ENCODE measurements around the gene NRXN2. TPM values are rescaled to one million over a fixed set of nuclear protein-coding genes. Genes with fewer than 3 reads are reported as not detected.

NRXN2 gene
- total RNA-seq, 1 donor from 2014 or later: 0.98 TPM

GRCh38 chr11:64723907-64724862 lies 1.2 kb upstream of the NRXN2 start:
- no peak for ATAC-seq
- no peak for DNase-seq (ENCODE audit: low spot score)

DNA sequence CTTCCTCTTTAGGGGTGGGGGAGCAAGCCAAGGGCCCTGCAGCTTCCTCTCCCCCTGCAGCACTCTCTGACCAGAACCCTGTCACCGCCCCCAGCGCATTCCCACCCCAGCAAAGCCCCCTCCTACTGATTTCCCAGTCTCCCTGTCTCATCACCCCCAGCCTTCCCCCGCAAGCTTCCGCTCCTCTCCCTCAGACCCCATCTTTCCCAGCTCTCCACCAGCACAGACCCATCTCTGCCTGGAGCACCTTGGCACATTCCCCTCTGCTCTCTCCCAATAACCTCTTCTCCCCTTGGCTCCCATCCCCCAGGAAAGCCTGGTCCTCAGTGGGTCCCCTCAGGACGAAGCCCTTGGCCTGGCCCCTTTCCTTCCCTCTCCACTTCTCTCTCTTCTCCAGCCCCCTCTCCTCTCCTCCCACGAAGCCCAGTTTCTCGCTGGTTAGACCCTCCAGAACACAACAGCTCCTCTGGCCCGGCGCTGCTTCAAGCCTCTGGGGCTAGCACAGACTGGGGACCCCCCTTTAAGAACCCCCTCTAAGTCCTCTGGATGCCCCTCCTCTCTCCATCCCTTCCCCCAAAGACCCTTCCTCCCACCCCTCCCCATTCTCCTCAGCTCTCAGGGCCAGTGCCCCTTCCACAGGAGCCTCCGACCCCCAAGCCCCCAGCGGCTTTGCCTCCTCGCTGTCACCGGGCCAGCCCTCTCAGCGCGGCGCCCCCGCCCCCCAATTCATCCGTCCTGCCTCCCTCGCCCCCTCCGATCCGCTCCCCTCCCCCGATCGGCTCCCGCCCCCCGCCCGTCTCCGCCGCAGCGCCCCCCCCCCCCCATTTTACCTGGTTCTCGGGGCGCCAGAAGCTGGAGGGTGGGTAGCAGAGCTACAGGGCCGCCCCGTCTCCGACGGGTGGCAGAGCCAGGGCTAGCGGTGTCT lies 594 bp downstream of the NRXN2 start:
- no peak for ATAC-seq
- DNase-seq (ENCODE audit: low spot score): no peak

DNA sequence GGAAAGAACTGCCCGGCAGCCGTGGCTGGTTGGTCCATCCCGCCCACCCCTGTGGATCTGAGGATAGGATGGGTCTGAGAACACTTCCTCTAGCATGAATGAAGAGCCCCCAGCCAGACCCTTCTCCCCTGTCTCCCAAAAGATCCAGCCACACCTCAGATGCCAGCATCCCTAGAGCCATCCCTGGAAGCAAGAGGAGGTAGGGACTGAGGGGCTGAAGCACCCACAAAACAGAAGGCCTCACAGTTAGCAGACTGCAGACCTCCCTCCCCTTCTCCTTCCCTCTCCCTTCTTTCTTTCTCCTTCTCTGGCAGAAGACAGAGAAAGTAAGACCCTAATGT lies 1.7 kb downstream of the NRXN2 start:
- no peak for ATAC-seq
- no peak for DNase-seq (ENCODE audit: low spot score)

- ATAC-seq (no peak), DNase-seq (ENCODE audit: low spot score) (no peak)
These were observed 2.2 kb downstream of the NRXN2 start for GRCh38 chr11:64720640-64721358.

DNA sequence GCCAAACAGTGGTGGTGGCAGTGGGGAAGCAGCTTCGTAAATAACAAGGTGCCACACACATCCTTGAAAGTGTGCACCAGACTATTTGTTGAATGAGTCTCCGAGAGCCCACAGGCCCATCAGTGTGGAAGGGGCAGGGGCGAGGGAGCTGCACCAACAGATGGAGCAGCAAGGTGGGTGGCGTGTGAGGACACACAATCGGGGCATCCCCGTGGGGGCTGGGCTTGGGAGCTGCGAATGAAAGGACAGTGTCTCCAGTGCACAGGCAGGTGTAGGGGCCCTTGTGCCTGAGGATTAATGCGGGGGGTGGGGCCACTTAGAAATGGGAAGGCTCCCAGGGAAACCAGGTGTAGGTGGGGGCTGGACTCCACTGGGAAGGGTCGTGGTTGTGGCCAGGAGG lies 2.8 kb downstream of the NRXN2 start:
- ATAC-seq: no peak
- no peak for DNase-seq (ENCODE audit: low spot score)

GRCh38 chr11:64719406-64719805 lies 3.6 kb downstream of the NRXN2 start:
- DNase-seq (ENCODE audit: low spot score): no peak
- ATAC-seq: no peak

DNA sequence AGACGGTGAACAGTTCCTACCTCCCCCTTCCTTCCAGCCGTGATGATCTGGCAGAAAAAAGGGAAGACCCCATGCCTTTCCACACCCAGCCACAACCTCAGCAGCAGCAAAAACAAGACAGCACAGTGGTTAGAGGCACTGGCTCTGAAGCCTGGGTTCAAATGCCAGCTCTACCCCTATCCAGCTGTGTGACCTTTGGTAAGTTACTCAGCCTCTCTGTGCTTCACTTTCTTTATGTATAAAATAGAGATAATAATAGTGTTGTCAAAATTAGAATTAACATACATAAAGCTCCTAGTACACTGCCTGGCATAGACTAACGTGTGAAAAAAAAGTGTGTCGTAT lies 4.2 kb downstream of the NRXN2 start:
- no peak for ATAC-seq

GRCh38 chr11:64718084-64718779 lies 4.8 kb downstream of the NRXN2 start:
- ATAC-seq (no peak), DNase-seq (ENCODE audit: low spot score) (no peak)

More for the DNA sequence above, 4.2 kb downstream of the NRXN2 start:
- DNase-seq (ENCODE audit: low spot score): no peak

DNA sequence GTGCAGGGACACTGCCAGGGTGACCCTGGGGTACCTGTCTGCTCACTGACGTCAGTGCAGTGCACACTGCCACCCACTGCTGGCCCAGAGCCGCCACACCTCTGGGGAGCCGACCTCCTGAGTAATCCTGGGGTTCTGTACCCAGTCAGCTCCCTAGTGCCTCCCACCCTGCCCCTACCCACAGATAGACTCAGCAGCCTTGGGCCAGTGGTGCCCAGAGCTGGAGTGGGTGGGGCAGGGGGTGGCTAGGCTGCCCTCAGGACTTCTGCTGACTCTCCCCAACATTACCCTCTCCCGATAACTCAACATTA lies 5.8 kb downstream of the NRXN2 start:
- no peak for ATAC-seq
- no peak for DNase-seq (ENCODE audit: low spot score)

GRCh38 chr11:64716473-64717267 lies 6.3 kb downstream of the NRXN2 start:
- ATAC-seq: no peak
- no peak for DNase-seq (ENCODE audit: low spot score)

GRCh38 chr11:64715756-64716472 lies 7.1 kb downstream of the NRXN2 start:
- DNase-seq (ENCODE audit: low spot score) (no peak), ATAC-seq (no peak)

- no peak for DNase-seq (ENCODE audit: low spot score)
- ATAC-seq: no peak
These were observed 7.9 kb downstream of the NRXN2 start for GRCh38 chr11:64715110-64715509.

GRCh38 chr11:64714666-64715065 lies 8.3 kb downstream of the NRXN2 start:
- no peak for ATAC-seq
- DNase-seq (ENCODE audit: low spot score): no peak

DNA sequence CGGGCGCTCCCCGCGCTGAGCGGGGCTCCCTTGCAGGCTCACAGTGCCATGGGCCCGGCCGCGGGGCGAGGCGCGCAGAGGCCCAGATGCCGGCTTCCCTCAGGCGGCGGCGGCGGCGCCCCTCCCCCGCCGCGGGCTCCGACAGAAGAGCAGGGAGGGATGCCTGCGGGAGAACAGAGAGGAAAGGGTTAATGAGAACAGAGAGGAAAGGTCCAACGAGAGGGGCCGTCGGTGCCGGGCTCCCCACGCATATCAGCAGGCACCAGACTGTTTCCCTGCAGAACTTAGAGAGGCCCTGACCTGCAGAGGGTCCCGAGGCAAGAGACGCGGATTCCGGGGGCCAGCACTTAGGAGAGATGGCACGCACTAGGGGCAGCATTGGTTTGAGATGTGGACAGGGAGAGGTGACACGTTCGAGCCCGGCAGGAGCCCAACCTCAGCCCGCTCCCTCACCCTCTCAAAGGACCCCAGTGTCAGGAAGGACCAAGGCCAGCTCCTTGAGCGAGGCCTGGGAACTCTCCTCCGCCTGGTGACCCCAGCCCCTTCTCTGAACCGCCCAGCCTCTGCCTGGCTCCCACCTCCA lies 9.1 kb downstream of the NRXN2 start:
- ATAC-seq: no peak
- DNase-seq (ENCODE audit: low spot score): no peak

- ATAC-seq: peak; percentile 67
- DNase-seq (ENCODE audit: low spot score): no peak
These were observed 9.8 kb downstream of the NRXN2 start for GRCh38 chr11:64713016-64713707.

- DNase-seq (ENCODE audit: low spot score) (no peak), ATAC-seq (no peak)
These were observed 10.5 kb downstream of the NRXN2 start for GRCh38 chr11:64712430-64713015.

GRCh38 chr11:64711956-64712362 lies 11.0 kb downstream of the NRXN2 start:
- ATAC-seq: no peak
- no peak for DNase-seq (ENCODE audit: low spot score)

Measured in left lobe of liver (tissue), 2 donors.